Measurements from ENCODE around the gene CASTOR2. TPM values are rescaled to one million over a fixed set of nuclear protein-coding genes. Genes with fewer than 3 reads are reported as not detected.
"Not testable (repeated sequence)": the region's sequence is repeated elsewhere in the genome, so short reads cannot be mapped to it uniquely, and the experiment has no call there.

Gene CASTOR2
- total RNA-seq, 2 donors from 2014 or later: 96.5 to 116 TPM

DNA sequence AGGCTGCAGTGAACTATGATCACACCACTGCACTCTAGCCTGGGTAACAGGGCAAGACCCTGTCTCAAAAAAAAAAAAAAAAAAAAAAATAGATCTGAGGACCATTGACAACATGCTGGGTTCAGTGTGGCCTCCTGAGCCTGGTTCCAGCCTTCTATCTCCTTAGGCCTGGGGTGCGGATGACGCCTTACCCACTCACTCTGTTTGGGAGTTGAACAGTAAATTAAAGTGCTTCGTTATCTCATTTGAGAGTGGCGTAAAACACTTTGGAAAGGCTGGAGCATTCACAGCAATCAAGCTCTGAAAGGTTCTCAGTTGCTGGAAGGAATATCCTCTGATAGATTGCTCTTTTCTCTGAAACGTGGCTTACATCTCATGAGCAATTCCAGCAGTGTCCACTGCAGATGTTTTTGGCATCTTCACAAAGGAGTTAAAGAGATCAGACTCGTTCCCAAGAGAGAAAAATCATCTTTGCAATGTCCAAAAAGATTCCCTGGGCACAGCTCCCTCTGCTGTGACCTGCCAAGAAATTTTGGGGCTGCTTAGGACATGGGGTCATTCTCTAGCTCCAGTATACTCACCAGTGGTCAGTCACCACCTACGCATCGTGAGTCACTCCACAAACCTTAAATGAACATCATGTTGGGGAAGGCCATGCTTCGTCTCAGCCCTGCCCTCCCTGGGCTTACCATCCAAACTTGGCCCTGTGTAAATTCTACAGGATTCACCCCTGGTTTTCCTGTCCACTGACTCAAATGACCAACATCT lies 23.0 kb upstream of the CASTOR2 start:
- not testable (repeated sequence) for H3K4me3 Mint-ChIP-seq; H3K27ac Mint-ChIP-seq; H3K4me3 ChIP-seq (ENCODE audit: low read length); DNase-seq; H3K4me1 ChIP-seq (ENCODE audit: control insufficient read depth, insufficient read depth, low read length); H3K27ac ChIP-seq (ENCODE audit: low read depth, low read length); H3K27me3 ChIP-seq (ENCODE audit: control insufficient read depth, insufficient read depth, low read length, poor library complexity, severe bottlenecking); H3K36me3 ChIP-seq (ENCODE audit: control insufficient read depth, insufficient read depth, low read length); H3K36me3 Mint-ChIP-seq (ENCODE audit: low read depth); H3K9me3 Mint-ChIP-seq; H3K27me3 Mint-ChIP-seq (ENCODE audit: insufficient read depth); H3K4me1 Mint-ChIP-seq; H3K9me3 ChIP-seq (ENCODE audit: control insufficient read depth, low read length); H3K9ac ChIP-seq (ENCODE audit: extremely low read depth, low read length, poor library complexity, severe bottlenecking)
- 100% methylated on average over 2 of the region's 9 CpGs; no CpG with 5 or more reads in 1 of the 2 experiments for WGBS, 2 experiments (ENCODE audit: insufficient coverage in 1 of 2, insufficient read length in 1 of 2)

GRCh38 chr7:74943923-74944322 lies 20.6 kb upstream of the CASTOR2 start:
- 92% methylated on average over 3 of the region's 4 CpGs; no CpG with 5 or more reads in 1 of the 2 experiments for WGBS, 2 experiments (ENCODE audit: insufficient coverage in 1 of 2, insufficient read length in 1 of 2)
- H3K27ac Mint-ChIP-seq; H3K4me3 ChIP-seq (ENCODE audit: low read length): not testable (repeated sequence)

DNA sequence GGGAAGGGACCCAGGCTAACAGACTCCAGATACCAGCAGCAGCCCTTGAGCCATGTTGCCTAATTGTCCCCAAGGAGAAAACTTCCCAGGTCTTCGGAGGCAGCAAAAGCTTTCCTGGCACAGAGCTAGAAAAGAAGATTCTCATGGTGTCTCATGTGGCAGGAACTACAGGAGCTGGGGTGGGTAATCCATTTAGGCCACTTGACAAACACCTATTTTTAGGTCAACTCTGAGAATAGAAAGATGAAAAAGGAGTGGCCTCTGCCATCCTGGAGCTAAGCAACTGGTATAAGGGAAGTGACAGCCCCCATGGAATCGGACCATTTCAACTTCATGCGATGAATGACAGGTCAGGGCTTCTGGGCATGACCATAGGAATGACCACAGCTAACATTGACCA lies 16.8 kb upstream of the CASTOR2 start:
- H3K27me3 Mint-ChIP-seq (ENCODE audit: insufficient read depth); H3K27ac Mint-ChIP-seq; H3K4me3 ChIP-seq (ENCODE audit: low read length); H3K36me3 ChIP-seq (ENCODE audit: control insufficient read depth, insufficient read depth, low read length); H3K4me1 ChIP-seq (ENCODE audit: control insufficient read depth, insufficient read depth, low read length); H3K9me3 Mint-ChIP-seq; DNase-seq; H3K4me3 Mint-ChIP-seq; H3K9ac ChIP-seq (ENCODE audit: extremely low read depth, low read length, poor library complexity, severe bottlenecking); H3K9me3 ChIP-seq (ENCODE audit: control insufficient read depth, low read length); H3K27ac ChIP-seq (ENCODE audit: low read depth, low read length); H3K27me3 ChIP-seq (ENCODE audit: control insufficient read depth, insufficient read depth, low read length, poor library complexity, severe bottlenecking); H3K36me3 Mint-ChIP-seq (ENCODE audit: low read depth); H3K4me1 Mint-ChIP-seq: not testable (repeated sequence)
- WGBS, 2 experiments (ENCODE audit: insufficient coverage in 1 of 2, insufficient read length in 1 of 2): no CpG with 5 or more reads among the region's 3 CpGs

More at GRCh38 chr7:74943923-74944322, 20.6 kb upstream of the CASTOR2 start:
- H3K27me3 ChIP-seq (ENCODE audit: control insufficient read depth, insufficient read depth, low read length, poor library complexity, severe bottlenecking); H3K36me3 ChIP-seq (ENCODE audit: control insufficient read depth, insufficient read depth, low read length); DNase-seq; H3K4me1 ChIP-seq (ENCODE audit: control insufficient read depth, insufficient read depth, low read length); H3K9me3 ChIP-seq (ENCODE audit: control insufficient read depth, low read length); H3K9me3 Mint-ChIP-seq; H3K4me3 Mint-ChIP-seq; H3K27me3 Mint-ChIP-seq (ENCODE audit: insufficient read depth); H3K27ac ChIP-seq (ENCODE audit: low read depth, low read length); H3K36me3 Mint-ChIP-seq (ENCODE audit: low read depth); H3K4me1 Mint-ChIP-seq; H3K9ac ChIP-seq (ENCODE audit: extremely low read depth, low read length, poor library complexity, severe bottlenecking): not testable (repeated sequence)

GRCh38 chr7:74953774-74954173 lies 10.7 kb upstream of the CASTOR2 start:
- H3K9me3 Mint-ChIP-seq; DNase-seq; H3K27me3 Mint-ChIP-seq (ENCODE audit: insufficient read depth); H3K4me1 ChIP-seq (ENCODE audit: control insufficient read depth, insufficient read depth, low read length); H3K27me3 ChIP-seq (ENCODE audit: control insufficient read depth, insufficient read depth, low read length, poor library complexity, severe bottlenecking); H3K4me3 Mint-ChIP-seq; H3K36me3 Mint-ChIP-seq (ENCODE audit: low read depth); H3K9me3 ChIP-seq (ENCODE audit: control insufficient read depth, low read length); H3K9ac ChIP-seq (ENCODE audit: extremely low read depth, low read length, poor library complexity, severe bottlenecking); H3K4me3 ChIP-seq (ENCODE audit: low read length); H3K4me1 Mint-ChIP-seq; H3K27ac ChIP-seq (ENCODE audit: low read depth, low read length); H3K36me3 ChIP-seq (ENCODE audit: control insufficient read depth, insufficient read depth, low read length); H3K27ac Mint-ChIP-seq: not testable (repeated sequence)
- WGBS, 2 experiments (ENCODE audit: insufficient coverage in 1 of 2, insufficient read length in 1 of 2): no CpG with 5 or more reads among the region's 8 CpGs

- H3K36me3 Mint-ChIP-seq (ENCODE audit: low read depth); H3K9me3 ChIP-seq (ENCODE audit: control insufficient read depth, low read length); H3K27ac ChIP-seq (ENCODE audit: low read depth, low read length); H3K27ac Mint-ChIP-seq; H3K9ac ChIP-seq (ENCODE audit: extremely low read depth, low read length, poor library complexity, severe bottlenecking); H3K4me1 ChIP-seq (ENCODE audit: control insufficient read depth, insufficient read depth, low read length); DNase-seq; H3K27me3 Mint-ChIP-seq (ENCODE audit: insufficient read depth); H3K4me1 Mint-ChIP-seq; H3K4me3 ChIP-seq (ENCODE audit: low read length); H3K4me3 Mint-ChIP-seq; H3K27me3 ChIP-seq (ENCODE audit: control insufficient read depth, insufficient read depth, low read length, poor library complexity, severe bottlenecking); H3K36me3 ChIP-seq (ENCODE audit: control insufficient read depth, insufficient read depth, low read length); H3K9me3 Mint-ChIP-seq: not testable (repeated sequence)
- no CpG with 5 or more reads among the region's 2 CpGs for WGBS, 2 experiments (ENCODE audit: insufficient coverage in 1 of 2, insufficient read length in 1 of 2)
Observed at GRCh38 chr7:74958328-74958727, 6.2 kb upstream of the CASTOR2 start.

GRCh38 chr7:74963704-74964510 lies 598 bp upstream of the CASTOR2 start:
- peak overlapping the region; percentile 37 for H3K4me3 Mint-ChIP-seq
- not testable (repeated sequence) for H3K27me3 ChIP-seq (ENCODE audit: control insufficient read depth, insufficient read depth, low read length, poor library complexity, severe bottlenecking); H3K27me3 Mint-ChIP-seq (ENCODE audit: insufficient read depth); H3K9ac ChIP-seq (ENCODE audit: extremely low read depth, low read length, poor library complexity, severe bottlenecking); H3K36me3 Mint-ChIP-seq (ENCODE audit: low read depth); H3K9me3 ChIP-seq (ENCODE audit: control insufficient read depth, low read length); H3K4me1 Mint-ChIP-seq; H3K4me1 ChIP-seq (ENCODE audit: control insufficient read depth, insufficient read depth, low read length); H3K36me3 ChIP-seq (ENCODE audit: control insufficient read depth, insufficient read depth, low read length); H3K4me3 ChIP-seq (ENCODE audit: low read length); H3K27ac ChIP-seq (ENCODE audit: low read depth, low read length); H3K27ac Mint-ChIP-seq; DNase-seq; H3K9me3 Mint-ChIP-seq
- 5% methylated on average over 11 of the region's 32 CpGs; no CpG with 5 or more reads in 1 of the 2 experiments for WGBS, 2 experiments (ENCODE audit: insufficient coverage in 1 of 2, insufficient read length in 1 of 2)

All from endodermal cell (in vitro differentiated cells).